D341Med (cell line): Measurements from ENCODE around the gene AATF.

ENCODE experiments used
- DNase-seq: peaks from one replicate; pipeline ENCODE4 v3.0.0; 2012; ENCODE audit warnings: low spot score

Gene AATF

DNA sequence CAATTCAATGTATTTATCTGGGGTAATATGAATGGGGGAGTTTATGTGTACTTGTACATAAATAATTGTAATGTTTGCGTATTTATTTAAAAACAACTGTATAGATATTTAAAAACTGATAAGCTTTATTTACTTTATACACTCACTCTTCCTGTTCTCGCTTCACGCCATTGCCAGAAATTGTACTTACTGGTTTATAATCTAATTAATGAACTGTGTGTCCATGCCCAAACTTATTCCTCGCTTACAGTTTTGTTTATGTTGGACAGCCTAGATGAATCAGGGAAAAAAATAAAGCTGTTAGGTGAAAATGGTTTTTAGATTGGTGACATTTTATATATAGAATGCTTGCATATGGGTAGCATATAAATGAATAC, 30.8 kb downstream of the AATF start:
- no peak for DNase-seq

DNA sequence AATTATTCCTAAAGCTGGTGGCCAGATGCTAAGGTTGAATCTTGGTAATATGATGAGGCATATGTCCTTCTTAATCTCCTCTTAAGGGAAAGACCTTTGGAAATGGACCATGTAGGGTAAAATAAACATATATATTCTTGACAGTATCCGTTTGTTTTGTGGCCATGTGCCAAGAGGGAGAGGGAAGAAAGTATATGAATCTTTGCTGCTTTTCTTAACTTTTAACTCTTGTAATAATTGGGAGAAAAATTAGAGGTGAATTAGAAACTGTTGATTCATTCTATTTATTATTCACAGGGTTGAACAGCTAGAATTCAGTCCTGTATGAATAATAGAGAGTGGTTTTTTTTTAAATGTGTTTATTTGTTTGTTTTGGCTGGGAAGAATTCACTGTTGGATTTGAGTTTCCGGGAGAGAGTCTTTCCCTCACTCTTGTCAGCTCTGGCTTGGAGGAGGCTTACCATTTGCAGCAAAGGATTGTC, 31.6 kb downstream of the AATF start:
- DNase-seq, result peak; percentile 39

DNA sequence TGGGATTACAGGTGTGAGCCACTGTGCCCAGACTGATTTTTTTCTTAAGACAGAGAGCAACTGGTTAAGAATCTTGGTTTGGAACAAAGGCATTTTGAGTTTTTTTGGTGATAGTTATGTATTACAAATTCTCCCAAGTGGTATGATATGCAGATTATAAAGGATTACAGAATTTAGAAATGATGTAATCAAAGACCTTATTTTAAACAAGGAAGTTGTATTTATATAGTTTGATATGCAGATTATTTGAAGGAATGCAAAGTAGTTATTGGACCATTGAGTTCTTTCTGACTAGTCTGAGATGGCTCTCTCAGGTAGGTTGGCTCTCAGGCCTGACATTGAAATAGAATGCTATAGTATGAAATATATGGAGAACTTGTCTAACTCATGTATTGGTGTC, 34.9 kb downstream of the AATF start:
- DNase-seq, result no peak

DNA sequence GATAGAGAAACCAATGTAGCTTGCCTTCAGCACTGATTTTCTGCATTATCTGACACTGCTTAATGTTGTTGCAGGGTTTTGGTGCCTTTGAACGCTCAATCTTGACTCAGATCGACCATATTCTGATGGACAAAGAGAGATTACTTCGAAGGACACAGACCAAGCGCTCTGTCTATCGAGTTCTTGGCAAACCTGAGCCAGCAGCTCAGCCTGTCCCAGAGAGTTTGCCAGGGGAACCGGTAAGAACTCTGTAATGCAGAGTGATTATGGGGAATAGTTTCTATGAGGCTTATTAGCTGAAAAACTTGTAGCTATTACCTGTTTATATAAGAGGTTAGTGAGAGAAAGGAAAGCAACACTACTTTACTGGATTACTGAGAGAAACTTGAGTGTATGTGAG, 40.4 kb downstream of the AATF start:
- no peak for DNase-seq

DNA sequence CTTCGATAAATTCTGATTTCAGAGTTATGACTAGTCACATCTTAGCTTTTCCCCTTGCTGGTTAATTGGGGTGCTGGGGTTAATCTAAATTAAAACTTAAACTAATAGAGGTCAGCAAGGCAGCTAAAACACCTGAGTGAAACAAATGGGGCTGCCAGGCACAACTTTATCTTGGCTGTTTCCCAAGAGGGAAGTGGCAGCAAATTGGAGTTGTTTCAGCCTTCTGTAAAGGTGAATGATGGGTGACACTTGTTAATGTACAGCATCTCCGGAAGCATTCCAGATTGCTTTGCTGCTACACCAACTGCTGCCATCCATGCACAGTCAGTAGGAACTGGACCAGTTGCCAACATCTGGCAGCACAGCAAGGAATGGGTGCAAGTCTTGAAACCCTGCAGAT, 43.9 kb downstream of the AATF start:
- no peak for DNase-seq

DNA sequence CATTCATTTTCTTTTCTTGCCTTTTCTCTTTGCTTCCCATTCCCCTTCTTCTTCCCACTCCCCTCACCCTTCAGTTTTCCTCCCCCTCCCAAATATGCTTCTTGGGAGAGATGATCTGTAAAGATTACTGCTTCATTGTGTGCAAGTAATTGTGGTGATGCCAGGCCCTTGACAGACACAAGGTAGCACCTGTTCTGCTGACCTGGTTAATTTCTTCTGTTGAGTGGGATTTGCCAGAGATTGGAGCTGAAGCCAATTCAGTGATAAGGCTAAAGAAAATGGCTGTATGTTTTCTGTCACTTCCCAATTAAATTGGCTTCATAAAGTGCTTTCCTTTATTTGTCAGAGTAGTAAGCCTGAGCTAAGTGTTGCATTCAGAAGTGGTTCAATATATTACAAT, 44.5 kb downstream of the AATF start:
- no peak for DNase-seq

DNA sequence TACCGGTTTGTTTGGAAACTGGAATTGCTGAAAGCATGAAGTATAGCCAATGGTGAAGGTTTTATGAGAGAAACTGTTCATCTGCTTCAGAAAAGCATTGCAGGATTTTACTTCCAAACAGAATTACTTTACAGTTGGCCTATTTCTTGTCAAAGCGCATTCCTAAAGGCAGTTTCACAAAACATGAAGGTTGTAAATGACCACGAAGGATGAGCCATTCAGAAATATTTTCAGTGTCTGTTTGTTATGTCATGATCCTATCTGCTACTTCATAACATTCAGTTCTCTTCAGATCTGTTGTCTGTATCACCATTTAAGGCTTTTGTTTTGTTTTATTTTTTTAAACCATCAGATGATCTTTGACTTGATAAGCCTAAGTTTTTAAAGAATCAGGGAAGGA, 45.7 kb downstream of the AATF start:
- no peak for DNase-seq

DNA sequence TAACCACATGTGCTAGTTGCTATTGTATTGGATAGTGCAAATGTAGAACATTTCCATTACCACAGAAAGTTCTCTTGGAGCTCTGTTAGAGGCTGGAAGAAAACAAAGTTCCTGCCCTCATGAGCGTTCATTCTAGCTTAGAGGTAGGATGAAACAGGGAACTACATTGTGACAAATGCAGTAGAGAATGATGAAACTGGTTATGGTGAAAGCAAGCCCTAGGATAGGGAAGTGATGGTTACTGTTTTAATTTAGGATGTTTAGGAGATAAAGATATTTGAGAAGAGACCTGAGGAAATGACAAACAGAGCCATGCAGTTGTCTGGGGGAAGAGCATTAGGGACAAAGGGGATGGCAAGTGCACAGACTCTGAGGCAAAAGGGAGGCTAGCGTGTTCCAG, 50.7 kb downstream of the AATF start:
- no peak for DNase-seq

DNA sequence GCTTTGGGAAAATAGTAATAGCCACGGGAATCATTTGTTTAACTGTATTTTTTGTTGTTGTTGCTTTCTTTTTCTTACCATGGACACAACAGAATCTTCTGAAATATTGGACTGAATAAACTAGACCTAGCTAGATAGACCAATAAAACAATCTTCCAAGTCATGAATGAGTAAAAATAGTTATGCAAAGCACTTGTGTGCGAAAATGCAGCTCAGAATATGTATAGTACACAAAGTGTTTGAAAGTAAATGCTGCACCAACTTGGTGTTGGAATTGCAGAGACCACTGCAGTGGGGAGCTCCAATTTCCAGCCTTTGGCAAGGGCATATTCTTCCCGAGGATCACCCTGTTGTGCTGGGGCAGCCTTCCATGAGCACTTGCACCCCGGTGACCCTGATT, 68.0 kb downstream of the AATF start:
- DNase-seq, result no peak

DNA sequence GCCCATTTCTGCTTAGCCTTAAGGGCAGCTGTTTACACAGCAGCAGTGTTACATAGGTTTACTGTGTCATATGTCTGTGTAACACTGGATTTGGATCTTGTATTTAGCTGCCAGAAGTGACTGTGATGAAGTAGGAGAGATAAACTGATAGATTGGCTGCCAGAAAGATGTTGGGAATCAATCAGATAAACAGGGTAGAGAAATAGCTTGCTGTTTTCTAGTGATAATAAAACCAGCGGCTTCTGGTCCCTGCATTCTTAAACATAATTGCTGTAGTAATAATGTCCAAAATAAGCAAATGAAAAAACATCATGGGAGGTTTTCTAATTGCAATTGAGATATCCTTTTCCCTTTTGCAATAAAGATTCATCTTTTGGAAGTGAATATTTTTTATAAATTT, 68.7 kb downstream of the AATF start:
- no peak for DNase-seq

DNA sequence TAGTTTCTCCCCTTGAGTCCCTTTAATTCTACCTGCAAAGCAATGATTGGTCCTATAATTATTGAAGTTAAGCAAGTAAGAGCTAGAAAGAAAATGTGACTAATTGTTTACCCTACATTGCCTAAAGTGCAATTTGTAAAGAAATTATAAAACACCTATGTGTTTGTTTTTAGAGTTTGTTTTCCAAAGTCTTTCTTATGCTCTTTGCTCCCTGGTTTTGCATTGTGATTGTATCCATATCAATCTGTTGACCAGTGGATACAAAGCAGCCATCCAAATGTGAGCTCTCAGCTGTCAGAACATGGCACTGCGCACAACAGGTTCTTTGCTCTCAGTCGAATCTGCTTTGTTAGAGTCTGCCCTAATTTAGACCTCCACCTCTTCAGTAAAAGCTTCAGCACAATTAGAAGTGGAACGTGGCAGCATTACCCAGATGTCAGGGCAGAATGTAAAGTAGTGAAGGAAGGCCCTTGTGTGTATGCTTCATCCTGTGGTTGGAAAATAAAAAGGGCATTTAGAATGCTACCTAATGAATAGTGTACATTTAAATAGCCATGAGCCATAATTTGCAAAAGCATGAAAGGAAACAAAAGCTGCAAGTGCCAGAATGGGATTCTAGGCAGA, 70.5 kb downstream of the AATF start:
- no peak for DNase-seq

DNA sequence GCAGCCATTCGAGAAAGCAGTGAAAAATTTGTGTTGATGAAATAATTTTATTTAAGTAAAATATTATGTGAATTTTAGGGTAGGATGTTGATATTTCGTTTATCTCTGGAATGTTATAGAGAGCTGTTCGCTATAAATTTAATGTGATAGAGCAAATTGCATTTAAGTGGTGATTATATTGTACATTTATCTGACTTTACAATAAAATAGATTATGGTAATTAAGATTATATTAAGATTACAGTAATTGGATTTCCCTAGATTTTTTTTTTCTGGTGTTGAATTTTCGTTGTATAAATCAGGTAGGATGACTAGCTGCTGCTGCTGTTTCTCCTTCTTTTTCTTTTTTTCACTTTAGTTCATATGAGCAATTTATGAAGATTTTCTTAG, 71.0 kb downstream of the AATF start:
- no peak for DNase-seq

DNA sequence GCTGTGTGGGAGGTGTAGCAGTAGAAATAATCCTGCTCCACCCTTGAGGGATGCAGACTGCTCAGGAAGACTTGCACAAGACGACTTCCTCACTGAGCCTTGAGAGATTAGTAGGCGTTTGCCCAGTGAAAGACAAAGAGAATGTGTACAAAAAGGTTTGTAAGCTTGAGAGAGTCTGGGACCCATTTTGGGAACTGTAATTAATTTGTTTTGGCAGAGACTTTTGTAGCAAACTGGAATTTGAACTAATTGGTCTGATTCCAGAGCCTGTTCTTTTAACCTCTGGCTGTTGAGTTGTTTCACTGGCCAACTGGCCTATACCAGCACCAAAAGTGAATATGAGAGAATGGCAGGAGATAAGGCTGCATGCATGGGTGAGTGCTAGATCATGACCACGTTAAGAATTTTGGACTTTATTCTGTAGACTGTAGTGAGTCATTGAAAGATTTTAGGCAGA, 75.5 kb downstream of the AATF start:
- no peak for DNase-seq

DNA sequence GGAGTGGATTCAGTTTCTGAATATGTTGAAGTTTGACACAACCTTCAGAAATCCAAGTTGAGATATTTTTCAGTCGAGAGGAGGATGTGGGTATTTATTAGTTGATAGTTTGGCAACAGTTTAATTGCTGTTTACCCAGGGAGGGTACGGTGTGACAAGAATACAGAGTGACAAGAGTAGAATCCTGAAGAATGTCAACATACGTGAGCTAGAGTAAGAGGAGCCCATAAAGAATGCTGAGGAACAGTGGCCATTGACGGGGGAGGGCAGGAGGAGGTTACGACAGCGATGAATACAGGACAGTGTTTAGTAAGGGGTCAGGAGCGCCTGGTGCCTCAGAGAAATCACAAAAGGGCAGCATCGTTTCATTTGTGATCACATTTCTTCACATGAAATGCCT, 76.5 kb downstream of the AATF start:
- DNase-seq, result no peak

DNA sequence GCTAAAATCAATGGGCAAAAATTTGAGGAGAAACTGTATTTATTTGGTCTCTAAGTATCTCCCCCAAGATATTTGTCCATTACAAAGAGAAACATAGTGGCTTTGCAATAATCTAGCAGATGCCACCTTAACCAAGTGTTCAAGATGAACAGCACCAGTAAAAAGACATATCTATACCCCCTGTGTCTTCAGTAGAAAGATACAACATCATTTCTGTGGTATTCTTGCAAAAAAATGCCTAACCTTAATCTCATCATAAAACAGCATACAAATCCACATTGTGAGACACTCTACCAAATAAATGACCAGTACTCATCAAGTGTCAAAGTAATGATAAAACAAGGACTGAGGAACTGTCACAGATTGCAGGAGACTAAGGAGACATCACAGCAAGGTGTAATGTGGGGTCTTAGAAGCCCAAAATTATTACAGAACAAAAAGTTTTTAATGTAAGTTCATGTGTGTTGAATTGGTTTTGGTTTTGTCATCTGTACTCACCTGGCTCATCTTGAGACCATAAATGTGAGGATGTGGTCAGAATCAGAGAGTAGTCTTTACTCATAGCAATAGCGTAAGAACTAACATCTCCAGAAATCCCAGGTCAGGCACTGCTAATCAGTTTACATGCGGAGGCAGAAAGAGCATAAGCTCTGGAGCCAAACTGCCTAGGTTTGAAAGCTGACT, 77.2 kb downstream of the AATF start:
- no peak for DNase-seq

DNA sequence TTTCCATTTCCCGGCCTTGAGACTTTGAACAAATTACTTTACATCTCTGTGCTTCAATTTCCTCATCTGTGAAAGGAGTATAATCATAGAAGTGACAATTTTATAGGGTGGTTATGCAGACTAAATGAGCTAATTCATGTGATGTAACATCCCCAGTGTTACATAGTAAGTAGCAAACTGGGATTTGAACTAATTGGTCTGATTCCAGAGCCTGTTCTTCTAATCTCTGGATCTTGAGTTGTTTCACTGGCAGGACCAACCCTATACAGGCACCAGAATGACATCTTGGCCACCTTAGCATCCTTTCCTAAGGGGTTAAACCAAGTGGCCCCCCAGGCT, 77.7 kb downstream of the AATF start:
- DNase-seq, result no peak

DNA sequence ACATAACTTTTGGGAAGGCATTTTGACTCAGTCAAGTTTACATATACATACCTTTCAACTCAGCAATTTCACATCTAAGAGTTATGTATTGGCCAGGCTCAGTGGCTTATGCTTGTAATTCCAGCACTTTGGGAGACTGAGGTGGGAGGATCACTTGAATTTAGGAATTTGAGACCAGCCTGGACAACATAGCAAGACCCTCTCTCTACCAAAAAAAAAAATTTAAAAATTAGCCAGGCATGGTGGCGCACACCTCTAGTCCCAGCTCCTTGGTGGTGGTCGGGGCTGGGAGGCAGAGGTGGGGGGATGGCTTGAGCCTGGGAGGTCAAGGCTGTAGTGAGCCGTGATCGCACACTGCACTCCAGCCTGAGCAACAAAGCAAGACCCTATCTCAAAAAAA, 79.3 kb downstream of the AATF start:
- no peak for DNase-seq

DNA sequence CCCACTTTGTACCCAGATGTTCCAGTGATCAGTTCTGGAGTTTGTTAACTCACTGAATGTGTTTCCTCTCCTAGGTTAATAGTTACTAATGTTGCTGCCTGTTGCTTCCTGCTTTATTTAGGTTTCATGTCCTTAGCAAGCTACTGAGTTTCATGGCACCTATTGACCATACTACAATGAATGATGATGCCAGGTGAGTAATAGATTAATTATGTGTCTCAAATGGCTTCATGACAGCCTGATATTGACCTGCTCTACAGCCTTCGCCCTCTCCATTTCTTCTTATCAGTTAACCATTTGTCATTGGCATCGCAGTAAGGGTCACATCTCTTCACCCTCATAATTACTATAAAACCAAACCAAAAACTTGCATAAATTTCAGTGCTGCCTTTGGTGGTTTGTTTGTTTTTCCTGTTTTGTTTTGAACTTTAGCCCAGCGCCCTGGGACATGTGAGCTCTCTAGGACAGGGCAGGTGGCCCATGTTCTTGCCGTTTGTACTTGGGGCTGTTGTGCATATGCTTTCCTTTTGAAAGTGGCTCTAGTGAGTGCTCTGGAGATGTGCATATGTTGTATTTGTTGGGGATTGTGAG, 82.8 kb downstream of the AATF start:
- no peak for DNase-seq

DNA sequence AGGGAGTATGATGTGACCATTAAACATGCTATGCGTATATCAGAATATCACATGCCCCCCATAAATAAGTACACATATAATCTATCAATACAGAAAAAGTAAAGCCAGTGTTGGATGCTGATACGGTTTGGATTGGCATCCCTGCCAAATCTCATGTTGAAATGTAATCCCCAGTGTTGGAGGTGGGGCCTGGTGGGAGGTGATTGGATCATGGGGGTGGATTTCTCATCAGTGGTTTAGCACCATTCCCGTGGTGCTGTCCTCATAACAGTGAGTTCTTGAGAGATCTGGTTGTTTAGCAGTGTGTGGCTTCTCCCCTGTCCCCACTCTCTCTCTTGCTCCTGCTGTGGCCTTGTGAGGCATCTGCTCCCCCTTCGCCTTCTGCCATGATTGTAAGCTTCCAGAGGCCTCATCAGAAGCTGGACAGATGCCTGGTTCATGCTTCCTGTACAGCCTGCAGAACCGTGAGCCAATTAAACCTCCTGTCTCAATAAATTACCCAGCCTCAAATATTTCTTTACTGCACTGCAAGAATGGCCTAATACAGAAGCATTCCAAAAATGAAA, 88.9 kb downstream of the AATF start:
- DNase-seq, result no peak

DNA sequence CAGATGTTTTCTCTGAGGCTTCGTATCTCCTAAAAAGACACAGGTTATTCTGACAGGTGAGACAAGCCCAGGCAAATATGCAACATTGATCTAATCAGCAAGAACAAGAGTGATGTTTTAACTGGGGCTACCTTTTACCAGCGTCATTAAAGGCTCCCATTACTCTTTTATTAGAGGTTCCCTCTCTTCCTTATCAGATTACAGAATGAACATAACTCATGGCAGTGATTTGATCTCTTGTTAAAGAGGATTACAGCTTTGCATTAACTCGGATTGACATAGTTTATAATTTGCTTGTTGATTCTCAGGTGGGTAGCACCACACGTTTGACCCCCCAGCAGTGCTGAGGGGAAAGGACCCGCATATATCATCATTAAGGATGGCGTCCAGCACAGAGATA, 90.5 kb downstream of the AATF start:
- peak; percentile 46 for DNase-seq

DNA sequence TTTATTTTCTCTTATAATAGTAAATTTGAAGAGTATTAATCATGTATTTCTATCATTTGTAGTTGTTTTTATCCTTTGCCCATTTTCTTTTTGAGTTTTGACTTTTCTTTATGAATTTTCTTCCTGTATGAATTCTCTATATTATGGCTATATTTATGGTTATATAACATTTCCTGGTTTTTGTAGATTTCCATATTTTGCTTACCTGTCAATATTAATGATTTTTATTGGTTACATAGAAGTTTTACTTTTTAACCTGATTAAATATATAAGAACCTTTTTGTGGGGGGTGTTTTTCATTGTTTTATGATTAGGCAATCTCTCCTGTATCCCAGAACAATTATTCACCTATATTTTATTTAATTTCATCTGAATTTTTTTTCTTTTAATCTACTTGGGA, 93.2 kb downstream of the AATF start:
- DNase-seq, result no peak

DNA sequence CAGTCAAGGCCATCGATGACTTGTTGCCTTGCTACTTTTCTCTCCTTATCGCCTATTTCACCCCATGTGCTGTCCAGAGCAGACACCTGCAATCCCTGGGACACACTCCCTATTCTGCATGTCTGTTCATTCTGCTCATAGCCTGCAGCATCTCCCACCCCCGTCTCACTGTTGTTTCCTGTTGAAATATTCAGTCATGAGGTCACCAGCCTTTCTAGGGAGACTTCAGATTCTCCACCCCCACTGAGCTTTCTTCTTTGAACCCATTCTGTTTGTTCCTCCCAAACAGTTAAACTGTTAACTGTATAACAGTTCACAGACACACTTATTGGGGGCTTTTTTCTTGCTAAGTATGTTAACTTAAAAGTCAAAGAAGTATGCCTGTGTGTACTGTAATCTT, 94.4 kb downstream of the AATF start:
- no peak for DNase-seq

DNA sequence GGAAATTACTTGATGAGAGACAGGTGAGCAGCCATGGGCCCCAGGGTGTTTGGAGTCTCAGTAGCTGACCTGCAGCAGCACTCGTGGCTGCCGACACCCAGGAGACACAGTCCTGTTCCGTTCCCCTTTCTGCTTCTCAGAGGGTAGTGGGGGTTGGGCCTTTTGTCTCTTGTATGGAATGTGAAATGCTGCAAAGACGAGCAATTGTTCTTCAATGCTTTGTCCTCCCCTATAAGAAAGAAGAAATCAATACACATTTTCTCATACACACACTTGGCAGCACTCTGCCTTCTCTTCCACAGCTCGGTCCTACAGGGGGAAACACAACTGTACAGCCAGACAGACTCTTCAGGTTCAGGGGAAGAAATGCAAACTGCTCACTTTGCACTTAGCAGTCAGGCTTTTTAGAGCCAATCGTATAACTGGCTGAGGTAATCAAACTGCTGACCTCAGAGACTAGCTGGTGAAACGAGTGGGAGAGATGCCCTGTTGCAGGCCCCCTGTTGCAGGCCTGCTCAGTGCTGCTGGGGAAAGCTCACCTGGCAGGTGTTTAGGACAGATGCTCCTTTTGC, 96.7 kb downstream of the AATF start:
- no peak for DNase-seq
